H9 (cell line): ENCODE data around the gene CDH23. TPM values are rescaled to one million over a fixed set of nuclear protein-coding genes. Genes with fewer than 3 reads are reported as not detected.

Experiments
- DNase-seq: peaks from one replicate; pipeline ENCODE4 v3.0.0-alpha.2; 2017
- H2AFZ ChIP-seq: one replicate; pipeline ENCODE4 v1.6.1; 2013; ENCODE audit warnings: mild to moderate bottlenecking, low read length, control low read depth, moderate library complexity
- H2AK5ac ChIP-seq: 2 replicates; pipeline ENCODE4 v1.6.1; 2013; ENCODE audit warnings: low read length, control low read depth, mixed read lengths; ENCODE audit not compliant: insufficient read length
- H2BK120ac ChIP-seq: one replicate; pipeline ENCODE4 v1.6.1; 2013; ENCODE audit warnings: low read depth, mild to moderate bottlenecking, low read length, control low read depth, inconsistent platforms; ENCODE audit not compliant: poor library complexity, severe bottlenecking
- H2BK12ac ChIP-seq: 2 replicates; pipeline ENCODE4 v1.6.1; 2013; ENCODE audit warnings: low read length, control low read depth, mixed read lengths, low read depth; ENCODE audit not compliant: insufficient read length
- H2BK15ac ChIP-seq: 2 replicates; pipeline ENCODE4 v1.6.1; 2013; ENCODE audit warnings: low read depth, low read length, control low read depth
- H2BK20ac ChIP-seq: one replicate; pipeline ENCODE4 v1.6.1; 2013; ENCODE audit warnings: low read depth, mild to moderate bottlenecking, low read length, control low read depth, inconsistent platforms; ENCODE audit not compliant: poor library complexity, severe bottlenecking
- H2BK5ac ChIP-seq: 2 replicates; pipeline ENCODE4 v1.6.1; 2013; ENCODE audit warnings: low read length, control low read depth, mixed read lengths; ENCODE audit not compliant: insufficient read length
- H3K14ac ChIP-seq: 2 replicates; pipeline ENCODE4 v1.6.1; 2013; ENCODE audit warnings: low read length, control low read depth; ENCODE audit not compliant: insufficient read depth
- H3K18ac ChIP-seq: 2 replicates; pipeline ENCODE4 v1.6.1; 2013; ENCODE audit warnings: low read depth, mild to moderate bottlenecking, mixed read lengths, low read length, control low read depth; ENCODE audit not compliant: insufficient read length
- H3K23ac ChIP-seq: 2 replicates; pipeline ENCODE4 v1.6.1; 2013; ENCODE audit warnings: low read length, control low read depth, mixed read lengths, low read depth; ENCODE audit not compliant: insufficient read length
- H3K23me2 ChIP-seq: 2 replicates; pipeline ENCODE4 v1.6.1; 2013; ENCODE audit warnings: low read depth, mild to moderate bottlenecking, mixed read lengths, low read length, control low read depth; ENCODE audit not compliant: insufficient read length, poor library complexity, severe bottlenecking
- H3K27ac ChIP-seq: 2 replicates; pipeline ENCODE4 v1.5.1; 2013; ENCODE audit warnings: low read length, control low read depth, mixed read lengths, low read depth; ENCODE audit not compliant: insufficient read length
- H3K27me3 ChIP-seq: 2 replicates; pipeline ENCODE4 v1.6.1; 2013; ENCODE audit warnings: low read length, control low read depth, inconsistent platforms; ENCODE audit not compliant: insufficient read depth
- H3K4ac ChIP-seq: 2 replicates; pipeline ENCODE4 v1.6.1; 2013; ENCODE audit warnings: low read depth, mild to moderate bottlenecking, control low read depth, inconsistent platforms, low read length, moderate library complexity
- H3K4me1 ChIP-seq: 2 replicates; pipeline ENCODE4 v1.6.1; 2013; ENCODE audit warnings: low read length, control low read depth, inconsistent platforms; ENCODE audit not compliant: insufficient read depth
- H3K4me2 ChIP-seq: 2 replicates; pipeline ENCODE4 v1.6.1; 2013; ENCODE audit warnings: low read length, control low read depth, mixed read lengths; ENCODE audit not compliant: insufficient read length, insufficient read depth
- H3K56ac ChIP-seq: 2 replicates; pipeline ENCODE4 v1.6.1; 2013; ENCODE audit warnings: low read depth, mild to moderate bottlenecking, mixed read lengths, low read length, control low read depth; ENCODE audit not compliant: insufficient read length
- H3K79me1 ChIP-seq: 2 replicates; pipeline ENCODE4 v1.6.1; 2013; ENCODE audit warnings: low read depth, mild to moderate bottlenecking, moderate library complexity, low read length, control low read depth, inconsistent platforms; ENCODE audit not compliant: insufficient read depth, poor library complexity, severe bottlenecking
- H3K79me2 ChIP-seq: 2 replicates; pipeline ENCODE4 v1.6.1; 2013; ENCODE audit warnings: low read length, control low read depth, inconsistent platforms; ENCODE audit not compliant: insufficient read depth
- H3K9ac ChIP-seq: 2 replicates; pipeline ENCODE4 v1.6.1; 2013; ENCODE audit warnings: low read length, control low read depth, mixed read lengths; ENCODE audit not compliant: insufficient read length; ENCODE audit errors: extremely low read depth
- H3K9me3 ChIP-seq: one replicate; pipeline ENCODE4 v1.6.1; 2013; ENCODE audit warnings: low read depth, low read length, inconsistent platforms; ENCODE audit not compliant: control insufficient read depth
- H3T11ph ChIP-seq: one replicate; pipeline ENCODE4 v1.6.1; 2013; ENCODE audit warnings: mild to moderate bottlenecking, low read length, control low read depth, inconsistent platforms
- H4K20me1 ChIP-seq: one replicate; pipeline ENCODE4 v1.6.1; 2013; ENCODE audit not compliant: control insufficient read depth, insufficient read length, insufficient read depth
- H4K5ac ChIP-seq: 2 replicates; pipeline ENCODE4 v1.6.1; 2013; ENCODE audit warnings: low read depth, mild to moderate bottlenecking, mixed read lengths, low read length, control low read depth; ENCODE audit not compliant: insufficient read length
- H4K8ac ChIP-seq: replicated peaks from 2 replicates; pipeline ENCODE4 v1.6.1; 2013; ENCODE audit warnings: low read length, control low read depth, mixed read lengths, low read depth; ENCODE audit not compliant: insufficient read length
- H4K91ac ChIP-seq: 2 replicates; pipeline ENCODE4 v1.6.1; 2013; ENCODE audit warnings: low read depth, mild to moderate bottlenecking, moderate library complexity, mixed read lengths, low read length, control low read depth; ENCODE audit not compliant: insufficient read length
- H3K27ac Mint-ChIP-seq, 3 experiments: 2 replicates in 2 of 3; 3 replicates in 1 of 3; pipeline ENCODE4 v1.8.0; 2020 to 2021; ENCODE audit warnings: mixed read lengths in 3 of 3, mild to moderate bottlenecking in 1 of 3, moderate library complexity in 1 of 3
- H3K27me3 Mint-ChIP-seq: 2 replicates; pipeline ENCODE4 v1.8.0; 2021; ENCODE audit warnings: low read depth, mild to moderate bottlenecking, moderate library complexity, mixed read lengths
- H3K36me3 Mint-ChIP-seq, 3 experiments: 2 replicates in 2 of 3; 3 replicates in 1 of 3; pipeline ENCODE4 v1.8.0; 2020 to 2021; ENCODE audit warnings: low read depth in 3 of 3, mixed read lengths in 3 of 3; ENCODE audit not compliant: insufficient read depth in 1 of 3
- H3K4me1 Mint-ChIP-seq, 2 experiments: 2 replicates each; pipeline ENCODE4 v1.8.0; 2020; ENCODE audit warnings: mixed read lengths in 2 of 2
- H3K4me3 Mint-ChIP-seq, 2 experiments: 2 replicates in 1 of 2; 3 replicates in 1 of 2; pipeline ENCODE4 v1.8.0; 2020 to 2021; ENCODE audit warnings: mild to moderate bottlenecking in 2 of 2, mixed read lengths in 2 of 2, moderate library complexity in 1 of 2
- H3K9me3 Mint-ChIP-seq, 2 experiments: 2 replicates in 1 of 2; 3 replicates in 1 of 2; pipeline ENCODE4 v1.8.0; 2020; ENCODE audit warnings: mild to moderate bottlenecking in 2 of 2, mixed read lengths in 2 of 2, moderate library complexity in 1 of 2
- CTCF ChIP-seq: fragments of 200-600 bp; sonication (generic); conservative IDR thresholded peaks from 3 replicates; pipeline ENCODE4 v1.8.0; 2021; ENCODE audit warnings: antibody characterized with exemption, mild to moderate bottlenecking
- WGBS: extraction: QIAGEN DNeasy Blood & Tissue Kit; methylation state at CpG from one replicate; pipeline ENCODE4 v1.1.7; 2013; ENCODE audit warnings: missing lambda C conversion rate, low lambda C conversion rate, mixed read lengths; ENCODE audit not compliant: insufficient read length; ENCODE audit errors: extremely low coverage; 5-methylcytosine and 5-hydroxymethylcytosine counted together
- total RNA-seq: library from RNA; stranded (reverse); gene quantifications from 2 replicates; pipeline ENCODE4 v1.2.1, GENCODE V29; 2021

Gene CDH23
- total RNA-seq, 1 experiment from 2014 or later, result 2.1 TPM

GRCh38 chr10:71397296-71398212 lies 834 bp downstream of the CDH23 start:
- Histone ChIP-seq H2BK12ac (no peak overlapping the region), H3K9me3 (no peaks in the 10 kb centered on the region), H2BK120ac (no peak overlapping the region), H3K9ac (no peak overlapping the region), H3K18ac (no peak overlapping the region), H3K79me1 (no peaks in the 10 kb centered on the region), H4K8ac (no peak overlapping the region), H3K27me3 (peaks cover 25% of the 10 kb centered on the region; the same call in 1 of the 2 replicates), H3K79me2 (no peaks in the 10 kb centered on the region), H3K56ac (no peak overlapping the region), H3K23me2 (peaks cover 6% of the 10 kb centered on the region), H4K5ac (no peak overlapping the region), H3K27ac (no peak overlapping the region), H3K23ac (no peak overlapping the region), H2AFZ (no peak overlapping the region), H2BK15ac (no peak overlapping the region), H3K4me2 (peak overlapping the region; percentile 65), H3K4me1 (peaks cover 3% of the 10 kb centered on the region; the same call in 1 of the 2 replicates), H3K14ac (no peak overlapping the region), H4K20me1 (no peaks in the 10 kb centered on the region), H3K4ac (no peak overlapping the region), H4K91ac (no peak overlapping the region), H3T11ph (no peak overlapping the region), H2AK5ac (no peak overlapping the region), H2BK20ac (no peak overlapping the region), H2BK5ac (no peak overlapping the region)
- peaks cover 0 to 1% (median 0%) of the 10 kb centered on the region in 3 experiments; a peak in 1 of 7 replicates for H3K36me3 Mint-ChIP-seq
- no CpG with 5 or more reads among the region's 82 CpGs for WGBS
- H3K27ac Mint-ChIP-seq, result no peak overlapping the region
- TF ChIP-seq CTCF, result no peak
- DNase-seq, result no peak
- peaks cover 14 to 18% of the 10 kb centered on the region in 2 experiments for H3K4me1 Mint-ChIP-seq
- peak overlapping the region; percentile 60 to 83 for H3K4me3 Mint-ChIP-seq
- H3K9me3 Mint-ChIP-seq, result no peaks in the 10 kb centered on the region
- H3K27me3 Mint-ChIP-seq, result peaks cover 91% of the 10 kb centered on the region
